ENCODE measurements around the gene BOLA1.
"Not testable (repeated sequence)": the region's sequence is repeated elsewhere in the genome, so short reads cannot be mapped to it uniquely, and the experiment has no call there.

DNA sequence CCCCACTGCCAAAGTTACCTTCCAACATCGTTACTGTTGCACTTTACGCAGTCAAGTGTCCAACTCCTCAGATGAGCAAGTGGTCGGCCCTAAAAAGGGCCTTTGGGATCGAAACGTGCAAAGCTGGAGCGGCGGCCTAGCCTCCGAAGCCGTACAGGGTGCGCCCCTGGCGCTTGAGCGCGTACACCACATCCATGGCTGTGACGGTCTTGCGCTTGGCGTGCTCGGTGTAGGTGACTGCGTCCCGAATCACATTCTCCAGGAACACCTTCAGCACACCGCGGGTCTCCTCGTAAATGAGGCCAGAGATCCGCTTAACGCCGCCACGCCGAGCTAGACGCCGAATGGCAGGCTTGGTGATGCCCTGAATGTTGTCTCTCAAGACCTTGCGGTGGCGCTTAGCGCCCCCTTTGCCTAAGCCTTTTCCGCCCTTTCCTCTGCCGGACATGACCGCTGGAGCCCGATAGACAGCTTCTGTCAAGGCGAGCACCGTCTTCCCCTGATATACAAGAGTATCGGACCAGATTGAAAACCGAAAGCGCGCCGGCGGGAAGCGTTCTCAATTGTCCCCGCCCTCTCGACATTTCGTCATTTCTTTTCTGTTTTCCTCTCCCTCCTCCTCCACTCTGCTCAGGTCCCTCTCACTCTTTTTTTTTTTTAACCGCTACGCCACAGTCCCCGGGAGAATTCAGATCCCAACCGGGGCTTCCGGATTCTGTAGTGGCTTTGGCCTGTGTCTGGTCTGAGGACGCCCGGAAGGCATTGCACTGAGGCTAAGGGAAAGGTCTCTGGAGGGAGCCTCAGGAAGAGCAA, 38.5 kb upstream of the BOLA1 start:
- not testable (repeated sequence) for TF ChIP-seq POLR2A (IDR thresholded peaks at IDR 0.05; ENCODE audit: low read length); GATA1 (IDR thresholded peaks at IDR 0.05; ENCODE audit: low read depth, low read length)

Data from erythroblast (primary cell).